ENCODE data around the gene SLC2A11. TPM values are rescaled to one million over a fixed set of nuclear protein-coding genes. Genes with fewer than 3 reads are reported as not detected.

Gene SLC2A11
- total RNA-seq, 1 experiment from 2014 or later: 10.7 TPM

Small RNAs within 50 kb of the gene (small RNA-seq; reads per million reads assigned to genes)
- 0 reads per million in 2 experiments for gene RN7SL268P

Other genes starting within 250 kb of the SLC2A11 start
- gene DRICH1, start 225.6 kb upstream of the SLC2A11 start, total RNA-seq (2014; rRNA removed; shearing (Covaris generic)): not detected in 2 replicates
- 0.07 TPM in 1 of 2 replicates, not detected in the other for gene RGL4, start 166.9 kb upstream of the SLC2A11 start, total RNA-seq (2014; rRNA removed; shearing (Covaris generic))
- gene ZNF70, start 106.8 kb upstream of the SLC2A11 start, total RNA-seq (2014; rRNA removed; shearing (Covaris generic)): 1.9 and 3.0 TPM in 2 replicates
- gene VPREB3, start 103.5 kb upstream of the SLC2A11 start, total RNA-seq (2014; rRNA removed; shearing (Covaris generic)): not detected in 2 replicates
- gene C22orf15, start 94.9 kb upstream of the SLC2A11 start, total RNA-seq (2014; rRNA removed; shearing (Covaris generic)): not detected in 2 replicates
- gene CHCHD10, start 89.9 kb upstream of the SLC2A11 start, total RNA-seq (2014; rRNA removed; shearing (Covaris generic)): 38.2 and 44.3 TPM in 2 replicates
- gene MMP11, start 85.0 kb upstream of the SLC2A11 start, total RNA-seq (2014; rRNA removed; shearing (Covaris generic)): 1.8 and 2.1 TPM in 2 replicates
- 45.5 and 49.6 TPM in 2 replicates for gene SMARCB1, start 70.9 kb upstream of the SLC2A11 start, total RNA-seq (2014; rRNA removed; shearing (Covaris generic))
- gene DERL3, start 18.9 kb upstream of the SLC2A11 start, total RNA-seq (2014; rRNA removed; shearing (Covaris generic)): 0.59 and 1.6 TPM in 2 replicates
- 363 and 441 TPM in 2 replicates for gene MIF, start 36.5 kb downstream of the SLC2A11 start, total RNA-seq (2014; rRNA removed; shearing (Covaris generic))
- gene GSTT2B, start 103.3 kb downstream of the SLC2A11 start, total RNA-seq (2014; rRNA removed; shearing (Covaris generic)): 1.2 TPM in 1 of 2 replicates, not detected in the other
- gene DDTL, start 109.0 kb downstream of the SLC2A11 start, total RNA-seq (2014; rRNA removed; shearing (Covaris generic)): 0.84 TPM in 1 of 2 replicates, not detected in the other
- 91.4 and 116 TPM in 2 replicates for gene DDT, start 116.6 kb downstream of the SLC2A11 start, total RNA-seq (2014; rRNA removed; shearing (Covaris generic))
- not detected in 2 replicates for gene GSTT2, start 122.3 kb downstream of the SLC2A11 start, total RNA-seq (2014; rRNA removed; shearing (Covaris generic))
- gene GSTT4, start 147.6 kb downstream of the SLC2A11 start, total RNA-seq (2014; rRNA removed; shearing (Covaris generic)): not detected in 2 replicates
- gene CABIN1, start 153.4 kb downstream of the SLC2A11 start, total RNA-seq (2014; rRNA removed; shearing (Covaris generic)): 15.1 and 15.3 TPM in 2 replicates

All from NCI-H460 (cell line).